Neutrophil (primary cell): ENCODE data around the gene CFDP1.
A peak's percentile ranks its signal among the peaks of the same experiment; 100 is the strongest.

Source experiments
- H3K27ac ChIP-seq: fragments of 200-600 bp; sonication (generic); 2 replicates; pipeline ENCODE4 v1.5.1; 2016; ENCODE audit warnings: mild to moderate bottlenecking, moderate library complexity
- H3K27me3 ChIP-seq: fragments of 200-600 bp; sonication (generic); 2 replicates; pipeline ENCODE4 v1.6.0; 2016; ENCODE audit warnings: mild to moderate bottlenecking
- H3K36me3 ChIP-seq: fragments of 200-600 bp; sonication (generic); 2 replicates; pipeline ENCODE4 v1.5.1; 2017
- H3K4me1 ChIP-seq, 2 experiments: fragments of 200-600 bp in 1 of 2; sonication (generic) in 1 of 2; 1 replicate in 1 of 2; 2 replicates in 1 of 2; pipeline versions ENCODE4 v1.5.1 to v1.6.1; 2013 to 2016; ENCODE audit warnings: low read depth in 1 of 2, low read length in 1 of 2, mild to moderate bottlenecking in 1 of 2, moderate library complexity in 1 of 2; ENCODE audit not compliant: control insufficient read depth in 1 of 2, insufficient read depth in 1 of 2
- H3K4me3 ChIP-seq, 2 experiments: fragments of 200-600 bp in 1 of 2; sonication (generic) in 1 of 2; 1 replicate in 1 of 2; 2 replicates in 1 of 2; pipeline ENCODE4 v1.5.1; 2013 to 2016; ENCODE audit warnings: low read depth in 1 of 2, low read length in 1 of 2, mild to moderate bottlenecking in 1 of 2, moderate library complexity in 1 of 2
- H3K9me3 ChIP-seq: fragments of 200-600 bp; sonication (generic); 2 replicates; pipeline ENCODE4 v1.5.1; 2016
- CTCF ChIP-seq: fragments of 200-600 bp; sonication (generic); IDR thresholded peaks from 2 replicates; pipeline ENCODE4 v1.5.1; 2016; ENCODE audit warnings: antibody characterized with exemption

CFDP1 gene

DNA sequence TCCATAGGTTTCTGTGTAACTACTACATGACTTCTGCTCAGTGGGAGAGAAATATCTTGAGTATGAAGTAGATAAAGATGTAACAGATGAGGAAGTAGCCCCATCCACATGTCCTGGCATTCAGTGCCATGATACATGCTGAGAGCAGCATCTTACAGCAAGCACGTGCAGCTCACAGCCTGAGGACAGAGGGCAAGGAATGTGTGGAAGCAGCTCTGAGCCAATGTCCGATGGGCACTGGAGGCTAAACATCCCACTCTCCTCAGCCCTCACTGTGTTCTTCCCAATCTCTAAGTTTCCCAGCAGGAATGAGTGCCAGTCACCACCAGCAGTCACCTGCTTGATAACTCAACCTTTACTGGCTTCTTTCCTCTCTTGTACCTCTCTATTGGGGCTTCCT is 40.4 kb downstream of the CFDP1 start:
- Histone ChIP-seq H3K27me3 (no peaks in the 10 kb centered on the region), H3K4me1 (no peaks in the 10 kb centered on the region), H3K27ac (no peak overlapping the region), H3K4me3 (no peak overlapping the region), H3K36me3 (peaks cover 38% of the 10 kb centered on the region), H3K9me3 (no peaks in the 10 kb centered on the region)
- TF ChIP-seq CTCF = no peak

DNA sequence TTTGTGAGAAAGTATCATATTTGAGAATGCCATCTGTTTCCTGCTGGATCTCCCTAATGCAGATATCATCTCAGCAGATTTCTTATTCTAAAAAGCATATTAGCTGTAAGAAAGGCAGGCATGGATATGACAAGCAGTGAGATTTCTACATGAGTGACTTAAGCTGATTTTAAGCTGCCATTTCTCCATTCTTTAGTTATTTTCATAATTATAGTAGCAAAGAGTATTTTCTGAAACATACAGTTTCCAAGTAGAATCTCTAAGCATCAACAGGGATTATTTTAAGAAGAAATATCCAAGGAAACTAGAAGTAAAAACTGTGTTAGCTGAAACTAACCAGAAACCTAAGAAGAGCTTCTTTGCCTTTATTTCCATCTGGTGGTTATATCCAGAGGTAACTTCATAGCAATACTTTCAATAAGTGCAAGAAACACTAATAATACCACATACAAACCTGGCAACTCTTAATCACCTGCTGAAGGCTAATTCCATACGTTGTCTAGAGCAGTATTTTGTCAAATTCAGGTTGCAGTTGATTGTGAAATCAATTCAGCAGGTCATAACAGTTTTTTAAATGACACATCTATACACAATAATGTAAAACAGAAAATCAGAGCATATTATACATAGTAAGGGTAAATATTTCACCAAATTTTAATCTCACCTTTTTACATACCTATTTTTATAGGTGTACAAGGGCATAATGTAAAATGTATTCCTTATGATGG is 42.2 kb downstream of the CFDP1 start:
- Histone ChIP-seq H3K36me3 (peaks cover 38% of the 10 kb centered on the region), H3K27ac (no peak overlapping the region), H3K27me3 (no peaks in the 10 kb centered on the region), H3K9me3 (no peaks in the 10 kb centered on the region), H3K4me3 (no peak overlapping the region), H3K4me1 (no peaks in the 10 kb centered on the region)
- TF ChIP-seq CTCF = no peak

DNA sequence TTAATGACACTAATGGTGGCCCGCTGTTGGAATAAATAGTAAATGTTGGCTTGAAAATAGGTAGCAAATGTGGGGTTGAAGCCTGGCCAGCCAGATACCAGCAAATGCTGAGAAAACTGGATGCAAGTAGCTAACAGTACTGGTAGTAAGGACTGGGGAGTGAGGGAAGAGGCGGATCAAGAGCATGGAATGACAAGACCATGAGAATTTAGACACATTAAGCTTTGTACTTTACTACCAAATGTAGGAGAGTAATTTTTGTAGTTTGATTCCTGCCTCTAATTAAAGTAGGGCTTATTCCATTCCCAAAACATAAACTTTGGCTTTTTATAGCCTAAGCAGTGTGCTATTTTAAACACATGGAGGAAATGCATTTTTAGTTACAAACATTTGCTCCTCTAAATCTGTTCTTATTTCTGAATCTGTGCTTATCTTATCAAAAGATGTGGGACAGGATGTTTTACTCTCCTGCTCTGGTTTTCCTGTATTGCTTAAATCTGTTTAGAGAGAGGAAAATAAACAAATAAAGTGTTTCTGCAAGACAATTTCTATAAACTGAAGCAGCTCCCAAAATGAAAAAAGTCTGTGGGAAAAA is 44.1 kb downstream of the CFDP1 start:
- no peaks in the 10 kb centered on the region for H3K27me3 ChIP-seq
- H3K4me1 ChIP-seq = no peaks in the 10 kb centered on the region
- no peak overlapping the region for H3K4me3 ChIP-seq
- H3K27ac ChIP-seq = no peak overlapping the region
- H3K9me3 ChIP-seq = no peaks in the 10 kb centered on the region
- H3K36me3 ChIP-seq = peaks cover 30% of the 10 kb centered on the region
- TF ChIP-seq CTCF = no peak

- no peak for TF ChIP-seq CTCF
- Histone ChIP-seq H3K4me3 (no peak overlapping the region), H3K27me3 (no peaks in the 10 kb centered on the region), H3K4me1 (no peaks in the 10 kb centered on the region), H3K27ac (no peak overlapping the region), H3K36me3 (peaks cover 24% of the 10 kb centered on the region), H3K9me3 (no peaks in the 10 kb centered on the region)
Observed at GRCh38 chr16:75387951-75388350, 45.4 kb downstream of the CFDP1 start.

GRCh38 chr16:75385507-75386152 is 47.7 kb downstream of the CFDP1 start:
- Histone ChIP-seq H3K9me3 (no peaks in the 10 kb centered on the region), H3K36me3 (peaks cover 9% of the 10 kb centered on the region), H3K4me3 (no peak overlapping the region), H3K4me1 (peaks cover 11 to 12% of the 10 kb centered on the region in 2 experiments), H3K27me3 (no peaks in the 10 kb centered on the region), H3K27ac (no peak overlapping the region)
- peak; percentile 46 for TF ChIP-seq CTCF
